Measurements from ENCODE around the gene ACTR2. TPM values are rescaled to one million over a fixed set of nuclear protein-coding genes. Genes with fewer than 3 reads are reported as not detected.
"Not testable (repeated sequence)": the region's sequence is repeated elsewhere in the genome, so short reads cannot be mapped to it uniquely, and the experiment has no call there.

ACTR2 gene
- polyA plus RNA-seq: 10 to 100 TPM; 34.5 to 83.6 (median 74.5) TPM

DNA sequence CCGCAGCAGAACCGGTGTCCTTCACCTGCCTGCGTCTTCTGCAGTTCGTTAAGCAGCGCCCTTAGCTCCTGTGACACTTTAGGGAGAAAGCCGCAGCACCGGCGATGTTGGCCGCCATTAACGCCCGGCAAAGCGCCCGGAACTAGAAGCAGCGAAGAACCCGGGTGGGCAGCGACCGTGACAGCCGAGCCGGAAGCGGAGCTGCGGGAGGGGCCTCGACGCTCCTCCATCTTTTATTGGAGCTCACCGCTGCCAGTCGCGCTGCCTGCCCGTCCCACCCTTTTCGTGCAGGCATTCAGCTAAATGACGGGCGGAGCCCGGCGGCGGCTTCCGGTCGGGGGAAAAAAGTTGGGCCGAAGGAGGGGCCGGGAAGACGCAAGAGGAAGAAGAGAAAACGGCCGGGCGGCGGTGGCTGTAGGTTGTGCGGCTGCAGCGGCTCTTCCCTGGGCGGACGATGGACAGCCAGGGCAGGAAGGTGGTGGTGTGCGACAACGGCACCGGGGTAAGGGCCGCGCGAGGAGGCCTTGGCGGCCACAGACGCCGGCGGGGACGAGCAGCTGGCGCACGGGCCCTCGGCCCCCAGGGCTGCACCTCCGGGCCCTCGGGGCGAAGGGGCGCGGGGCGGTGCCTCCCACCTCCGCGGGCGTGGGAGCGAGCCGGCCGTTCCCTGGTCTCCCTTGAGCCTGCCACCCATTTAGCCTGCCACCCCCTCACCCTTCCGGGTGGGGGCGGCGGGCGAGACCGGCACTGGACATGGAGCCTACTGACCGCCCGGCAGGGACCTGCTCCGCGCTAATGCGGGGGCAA is at the start of gene ACTR2:
Gene ACTR2 (plus strand): TSS at position 376 of the 807 bp plus-strand sequence. CDS start 79 bp downstream, at position 455.
- H3K27ac ChIP-seq (ENCODE audit: low read depth, low read length): peak within 1 kb of the TSS; percentile 93
- 0 to 1% (median 0%) methylated on average over 60 to 82 of the region's 82 CpGs for WGBS, 3 donors

DNA sequence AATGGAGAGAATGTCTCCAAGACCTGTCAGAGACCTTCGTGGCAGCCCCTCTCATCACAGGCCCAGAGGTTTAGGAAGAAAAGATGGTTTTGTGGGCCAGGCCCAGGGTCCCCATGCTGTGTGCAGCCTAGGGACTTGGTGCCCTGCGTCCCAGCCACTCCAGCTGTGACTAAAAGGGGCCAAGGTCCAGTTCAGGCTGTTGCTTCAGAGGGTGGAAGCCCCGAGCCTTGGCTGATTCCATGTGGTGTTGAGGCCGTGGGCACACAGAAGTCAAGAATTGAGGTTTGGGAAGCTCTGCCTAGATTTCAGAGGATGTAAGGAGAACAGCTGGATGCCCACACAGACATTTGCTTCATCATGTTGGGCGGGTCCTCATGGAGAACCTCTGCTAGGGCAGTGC is 45.1 kb upstream of the ACTR2 start:
- WGBS, 3 donors: 78 to 85% (median 81%) methylated on average over 5 of the region's 5 CpGs
- no peak overlapping the region for H3K27ac ChIP-seq (ENCODE audit: low read depth, low read length)

DNA sequence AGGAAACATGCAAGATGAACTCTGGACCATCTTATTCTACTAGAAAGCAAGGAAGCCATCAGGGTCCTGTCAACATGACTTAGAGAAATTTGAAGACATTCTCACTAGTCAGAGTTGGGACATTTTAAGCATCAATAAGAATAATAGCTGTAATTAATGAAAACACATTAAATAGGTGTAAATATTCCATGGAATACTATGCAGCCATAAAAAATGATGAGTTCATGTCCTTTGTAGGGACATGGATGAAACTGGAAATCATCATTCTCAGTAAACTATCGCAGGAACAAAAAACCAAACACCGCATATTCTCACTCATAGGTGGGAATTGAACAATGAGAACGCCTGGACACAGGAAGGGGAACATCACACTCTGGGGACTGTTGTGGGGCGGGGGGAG is 44.2 kb upstream of the ACTR2 start:
- WGBS, 3 donors: 81 to 94% (median 88%) methylated on average over 3 to 4 of the region's 4 CpGs
- not testable (repeated sequence) for H3K27ac ChIP-seq (ENCODE audit: low read depth, low read length)

DNA sequence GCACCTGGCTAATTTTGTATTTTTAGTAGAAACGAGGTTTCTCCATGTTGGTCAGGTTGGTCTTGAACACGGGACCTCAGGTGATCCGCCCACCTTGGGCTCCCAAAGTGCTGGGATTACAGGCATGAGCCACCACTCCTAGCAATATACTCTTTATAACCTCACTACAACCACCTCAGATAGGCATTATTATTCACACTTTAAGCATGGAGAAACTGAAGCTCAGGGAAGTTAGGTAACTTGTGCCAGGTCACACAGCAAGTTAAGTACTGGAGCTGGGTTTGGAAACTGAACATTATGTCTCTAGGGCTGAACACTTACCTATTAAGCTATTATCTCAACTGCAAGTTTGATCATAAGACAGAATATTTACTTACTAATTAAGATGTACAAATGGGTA is 42.6 kb upstream of the ACTR2 start:
- H3K27ac ChIP-seq (ENCODE audit: low read depth, low read length): no peak overlapping the region
- 90 to 95% (median 91%) methylated on average over 3 of the region's 3 CpGs for WGBS, 3 donors

DNA sequence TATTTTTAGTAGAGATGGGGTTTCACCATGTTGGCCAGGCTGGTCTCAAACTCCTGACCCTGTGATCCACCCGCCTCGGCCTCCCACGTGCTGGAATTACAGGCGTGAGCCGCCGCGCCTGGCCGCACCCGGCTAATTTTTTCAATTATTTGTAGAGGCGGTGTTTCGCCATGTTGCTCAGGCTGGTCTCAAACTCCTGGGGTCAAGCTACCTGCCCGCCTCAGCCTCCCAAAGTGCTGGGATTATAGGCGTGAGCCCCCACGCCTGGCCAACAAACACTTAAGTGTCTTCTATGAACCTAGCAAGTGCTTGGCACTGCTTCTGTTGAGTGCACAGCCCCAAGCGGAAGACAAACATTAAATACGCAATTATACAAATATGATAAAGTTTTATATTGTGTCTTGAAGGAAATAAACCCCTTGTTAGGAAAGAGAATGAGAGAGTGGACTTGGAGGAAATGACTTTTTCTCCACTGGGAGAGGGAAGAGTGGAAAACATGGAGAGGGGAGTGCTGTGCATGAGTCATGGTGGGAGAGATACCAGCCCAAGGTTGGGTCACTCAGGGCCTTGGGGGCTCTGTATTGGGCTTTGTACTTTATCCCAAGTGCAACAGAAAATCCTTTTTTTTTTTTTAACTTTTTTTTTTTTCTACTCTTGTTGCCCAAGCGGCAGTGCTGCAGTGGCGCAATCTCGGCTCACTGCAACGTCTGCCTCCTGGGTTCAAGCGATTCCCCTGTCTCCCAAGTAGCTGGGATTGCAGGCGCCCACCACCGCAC is 41.4 kb upstream of the ACTR2 start:
- H3K27ac ChIP-seq (ENCODE audit: low read depth, low read length): no peak overlapping the region
- WGBS, 3 donors: 78 to 91% (median 82%) methylated on average over 23 of the region's 23 CpGs

DNA sequence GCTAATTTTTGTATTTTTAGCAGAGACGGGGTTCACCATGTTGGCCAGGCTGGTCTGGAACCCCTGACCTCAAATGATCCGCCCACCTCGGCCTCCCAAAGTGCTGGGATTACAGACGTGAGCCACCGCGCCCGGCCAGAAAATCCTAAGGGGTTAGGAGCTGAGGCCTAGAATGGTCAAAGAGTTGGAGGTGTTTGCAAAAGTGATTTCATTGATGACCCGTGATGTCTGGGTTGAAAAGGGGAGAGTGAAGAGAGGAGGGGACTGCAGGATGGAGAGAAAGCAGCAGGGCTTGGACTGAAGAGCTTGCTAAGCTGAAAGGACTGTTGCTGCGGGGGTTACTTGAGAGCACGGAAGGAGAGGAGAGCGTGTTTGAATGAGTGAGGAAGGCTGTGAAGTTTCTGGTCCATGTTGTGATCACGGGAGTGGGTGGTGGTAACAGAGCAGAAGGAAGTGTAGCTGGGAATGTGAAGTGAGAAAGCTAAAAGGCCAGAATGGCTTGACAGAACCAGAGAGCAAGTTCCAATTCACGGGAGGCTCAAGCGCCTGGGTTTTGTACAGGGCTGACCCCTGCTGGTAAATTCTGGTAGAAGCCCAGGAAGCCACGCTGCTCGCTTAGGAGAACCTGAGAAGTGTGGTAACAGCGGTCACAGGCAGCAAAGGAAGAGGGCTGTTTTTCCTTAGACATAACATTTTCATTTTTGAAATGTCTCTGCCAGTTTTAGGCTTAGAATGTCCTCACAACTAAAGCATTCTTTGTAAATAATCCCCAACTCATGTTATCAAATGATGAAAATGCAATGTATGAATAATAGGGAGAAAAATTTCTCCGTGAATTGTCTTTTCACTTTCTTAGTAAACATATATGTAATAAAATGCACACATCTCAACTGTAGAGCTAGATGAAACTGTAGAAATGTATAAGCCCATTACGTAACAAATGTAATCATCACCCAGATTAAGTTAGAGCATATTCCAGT is 40.5 kb upstream of the ACTR2 start:
- no peak overlapping the region for H3K27ac ChIP-seq (ENCODE audit: low read depth, low read length)
- 52 to 56% (median 54%) methylated on average over 19 of the region's 19 CpGs for WGBS, 3 donors

DNA sequence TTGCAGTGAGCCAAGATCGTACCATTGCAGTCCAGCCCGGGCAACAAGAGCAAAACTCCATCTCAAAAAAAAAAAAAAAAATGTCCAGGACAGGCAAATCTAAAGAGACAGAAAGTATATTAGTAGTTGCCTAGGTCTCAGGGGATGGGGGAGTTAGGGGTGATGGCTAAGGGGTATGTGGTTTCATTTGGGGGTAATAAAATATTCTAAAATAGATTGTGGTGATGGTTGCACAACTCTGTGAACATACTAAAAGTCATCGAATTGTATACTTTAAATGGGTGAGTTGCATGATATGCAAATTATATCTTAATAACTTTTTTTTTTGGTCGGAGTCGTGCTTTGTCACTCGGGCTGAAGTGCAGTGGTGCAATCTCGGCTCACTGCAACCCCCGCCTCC is 34.2 kb upstream of the ACTR2 start:
- WGBS, 3 donors: 74 to 93% (median 76%) methylated on average over 8 of the region's 8 CpGs
- no peak overlapping the region for H3K27ac ChIP-seq (ENCODE audit: low read depth, low read length)

DNA sequence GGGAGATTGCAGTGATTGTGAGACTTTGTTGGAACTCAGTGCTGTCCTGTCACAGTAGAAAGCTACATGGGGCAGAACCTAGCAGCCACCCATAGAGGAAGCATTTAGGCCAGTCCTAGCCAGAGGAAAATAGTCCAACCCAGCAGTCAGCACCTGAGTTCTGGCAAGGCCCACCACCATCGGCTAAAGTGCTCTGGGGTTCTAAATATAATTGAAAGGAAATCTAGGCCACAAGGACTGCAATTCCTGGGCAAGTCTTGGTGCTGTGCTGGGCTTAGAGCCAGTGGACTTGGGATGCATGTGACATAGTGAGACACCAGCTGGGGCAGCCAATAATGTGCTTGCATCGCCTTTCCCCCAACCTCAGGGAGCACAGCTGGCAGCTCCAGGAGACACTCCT is 28.9 kb upstream of the ACTR2 start:
- 78 to 83% (median 79%) methylated on average over 2 of the region's 2 CpGs for WGBS, 3 donors
- no peak overlapping the region for H3K27ac ChIP-seq (ENCODE audit: low read depth, low read length)

DNA sequence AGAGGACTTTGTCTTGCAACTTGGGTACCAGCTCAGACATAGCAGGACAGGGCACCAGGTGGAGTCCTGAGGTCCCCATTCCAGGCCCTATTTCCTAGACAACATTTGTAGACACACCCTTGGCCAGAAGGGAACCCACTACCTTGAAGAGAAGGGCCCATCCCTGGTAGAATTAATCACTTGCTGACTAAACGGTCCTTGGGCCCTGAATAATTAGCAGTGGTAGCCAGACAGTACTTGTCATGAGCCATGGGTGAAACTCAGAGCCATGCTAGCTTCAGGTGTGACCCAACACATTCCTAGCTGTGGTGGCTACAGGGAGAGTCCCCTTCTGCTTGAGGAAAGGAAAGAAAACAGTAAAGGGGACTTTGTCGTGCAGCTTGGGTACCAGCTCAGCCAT is 28.5 kb upstream of the ACTR2 start:
- H3K27ac ChIP-seq (ENCODE audit: low read depth, low read length): no peak overlapping the region
- 60 to 90% (median 83%) methylated on average over 2 of the region's 2 CpGs for WGBS, 3 donors

DNA sequence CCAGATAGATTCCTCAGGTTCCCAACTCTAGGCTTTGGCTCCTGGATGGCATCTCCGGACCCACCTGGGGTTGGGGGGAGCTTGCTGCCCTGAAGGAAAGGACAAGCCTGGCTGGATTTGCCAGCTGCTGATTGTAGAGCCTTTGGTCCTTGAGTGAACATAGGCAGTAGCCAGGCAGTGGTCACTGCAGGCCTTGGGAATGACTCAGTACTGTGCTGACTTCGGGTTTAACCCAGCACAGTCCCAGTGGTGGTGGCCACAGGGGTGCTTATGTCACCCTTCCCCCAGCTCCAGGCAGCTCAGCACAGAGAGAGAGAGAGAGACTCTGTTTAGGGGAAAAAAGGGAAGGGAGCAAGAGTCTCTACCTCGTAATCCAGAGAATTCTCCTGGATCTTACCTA is 27.7 kb upstream of the ACTR2 start:
- WGBS, 3 donors: 67 to 87% (median 85%) methylated on average over 3 of the region's 3 CpGs
- no peak overlapping the region for H3K27ac ChIP-seq (ENCODE audit: low read depth, low read length)

DNA sequence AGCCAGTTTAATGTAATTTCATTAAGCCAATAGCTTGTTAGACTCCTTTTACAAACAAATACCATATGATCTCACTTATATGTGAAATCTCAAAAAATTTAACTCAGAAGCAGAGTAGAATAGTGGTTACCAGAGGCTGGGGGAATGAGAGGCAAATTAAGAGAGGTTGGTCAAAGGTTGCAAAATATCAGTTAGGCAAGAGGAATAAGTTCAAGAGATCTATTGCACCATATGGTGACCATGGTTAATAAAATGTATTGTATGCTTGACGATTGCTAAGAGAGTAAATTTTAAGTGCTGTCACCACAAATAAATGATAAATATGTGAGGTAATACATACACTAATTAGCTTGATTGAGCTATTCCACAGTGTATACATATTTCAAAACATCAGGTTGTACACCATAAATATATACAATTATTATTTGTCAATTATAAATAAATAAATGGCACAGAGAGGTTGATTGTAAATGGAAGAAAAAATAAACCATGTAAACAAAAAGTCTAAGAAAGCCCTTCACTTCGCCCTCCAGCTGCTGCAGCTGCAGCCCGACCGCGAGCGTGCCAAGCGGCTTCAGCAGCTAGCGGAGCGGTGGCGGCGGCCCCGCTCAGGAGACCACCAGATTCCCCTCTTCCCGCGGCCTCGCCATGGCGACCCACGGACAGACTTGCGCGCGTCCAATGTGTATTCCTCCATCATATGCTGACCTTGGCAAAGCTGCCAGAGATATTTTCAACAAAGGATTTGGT is 23.0 kb upstream of the ACTR2 start:
- H3K27ac ChIP-seq (ENCODE audit: low read depth, low read length): no peak overlapping the region
- 91 to 94% (median 91%) methylated on average over 20 of the region's 20 CpGs for WGBS, 3 donors

DNA sequence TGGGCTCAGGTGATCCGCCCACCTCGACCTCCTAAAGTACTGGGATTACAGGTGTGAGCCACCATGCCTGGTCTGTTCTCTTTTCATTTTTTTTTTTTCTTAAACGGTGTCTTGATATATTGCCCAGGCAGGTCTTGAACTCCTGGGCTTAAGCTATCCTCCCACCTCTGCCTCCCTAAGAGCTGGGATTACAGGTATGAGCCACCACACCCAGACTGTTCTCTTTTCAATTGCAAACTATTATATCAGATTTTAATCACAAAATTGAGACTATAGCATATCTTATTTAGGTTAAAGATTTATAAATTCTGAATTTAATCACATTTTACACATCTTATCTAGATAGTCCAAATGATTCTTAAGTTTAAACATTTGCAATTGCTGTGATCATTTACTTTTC is 15.5 kb upstream of the ACTR2 start:
- WGBS, 3 donors: 86 to 92% (median 91%) methylated on average over 3 of the region's 3 CpGs
- H3K27ac ChIP-seq (ENCODE audit: low read depth, low read length): no peak overlapping the region

DNA sequence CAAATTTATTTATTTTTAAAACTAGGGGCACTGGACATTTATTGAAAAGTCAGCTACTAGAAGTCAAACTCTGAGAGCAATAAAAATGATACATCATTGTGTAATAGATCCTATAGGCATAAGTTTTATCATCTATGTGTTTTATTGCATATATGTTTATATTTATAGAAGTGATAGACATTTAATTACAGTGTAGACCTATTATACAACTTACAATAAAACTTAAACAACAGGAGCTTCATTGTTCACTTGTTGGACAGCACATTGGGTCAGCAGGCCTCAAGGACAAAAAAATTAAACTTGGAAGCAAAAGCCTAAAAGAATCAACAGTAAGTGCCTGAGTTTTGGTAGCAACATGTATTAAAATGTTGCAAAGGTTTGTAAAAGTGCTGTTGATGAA is 15.0 kb upstream of the ACTR2 start:
- H3K27ac ChIP-seq (ENCODE audit: low read depth, low read length): no peak overlapping the region

DNA sequence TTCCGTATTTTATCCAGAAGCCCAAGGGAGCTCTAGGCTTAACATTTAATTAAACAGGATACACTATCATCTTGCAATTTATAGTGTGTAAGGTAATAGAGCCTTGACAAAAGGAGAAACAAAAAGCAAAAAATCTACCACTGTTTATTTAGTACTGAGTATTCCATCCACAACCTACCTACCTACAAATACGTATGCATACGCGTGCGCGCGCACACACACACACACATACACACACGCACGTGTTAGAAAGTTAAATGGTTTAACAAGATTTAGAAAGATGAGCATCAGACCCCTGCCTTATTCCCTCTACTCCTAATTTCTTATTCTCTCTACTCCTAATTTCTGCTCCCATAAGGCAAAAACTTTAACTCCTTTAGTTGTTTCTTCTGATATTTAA is 14.6 kb upstream of the ACTR2 start:
- no peak overlapping the region for H3K27ac ChIP-seq (ENCODE audit: low read depth, low read length)
- 94 to 99% (median 95%) methylated on average over 9 of the region's 9 CpGs for WGBS, 3 donors

DNA sequence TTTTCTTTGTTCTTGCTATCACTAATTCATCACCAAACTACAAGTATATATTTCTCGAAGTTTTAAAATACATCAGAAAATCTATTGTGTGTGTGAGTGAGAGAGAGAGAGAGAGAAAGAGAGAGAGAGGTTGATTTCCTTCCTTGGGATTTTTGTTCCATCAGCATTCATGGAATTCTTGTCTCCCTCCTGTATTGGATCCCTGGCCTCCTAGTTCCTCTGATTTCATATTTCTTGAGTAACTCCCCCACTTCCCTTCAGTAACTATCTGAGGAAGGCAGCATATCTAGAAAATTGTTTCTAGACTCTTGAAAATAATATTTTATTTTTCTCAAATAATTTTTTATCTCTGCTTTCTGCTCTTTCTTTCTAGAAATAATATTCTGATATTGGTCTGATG is 13.3 kb upstream of the ACTR2 start:
- 74 to 87% (median 83%) methylated on average over 1 of the region's 1 CpG for WGBS, 3 donors
- no peak overlapping the region for H3K27ac ChIP-seq (ENCODE audit: low read depth, low read length)

DNA sequence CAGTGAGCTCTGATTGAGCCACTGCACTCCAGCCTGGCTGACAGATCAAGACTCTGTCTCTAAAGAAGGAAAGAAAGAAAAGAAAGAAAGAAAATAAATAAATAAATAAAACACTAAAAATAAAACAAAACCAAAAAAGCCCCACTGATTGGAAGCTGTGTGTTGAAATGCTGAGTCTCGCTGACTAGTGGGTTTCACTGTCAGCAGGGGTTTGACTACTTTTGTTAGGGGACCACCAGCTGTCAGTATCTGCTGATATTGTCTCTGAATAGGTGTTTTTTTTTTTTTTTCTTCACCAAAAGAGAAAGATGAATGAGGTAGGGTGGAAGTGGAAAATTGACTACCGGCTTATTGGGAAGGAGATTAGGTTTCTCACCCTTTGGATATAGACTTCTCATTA is 12.8 kb upstream of the ACTR2 start:
- 89 to 97% (median 92%) methylated on average over 2 of the region's 2 CpGs for WGBS, 3 donors

DNA sequence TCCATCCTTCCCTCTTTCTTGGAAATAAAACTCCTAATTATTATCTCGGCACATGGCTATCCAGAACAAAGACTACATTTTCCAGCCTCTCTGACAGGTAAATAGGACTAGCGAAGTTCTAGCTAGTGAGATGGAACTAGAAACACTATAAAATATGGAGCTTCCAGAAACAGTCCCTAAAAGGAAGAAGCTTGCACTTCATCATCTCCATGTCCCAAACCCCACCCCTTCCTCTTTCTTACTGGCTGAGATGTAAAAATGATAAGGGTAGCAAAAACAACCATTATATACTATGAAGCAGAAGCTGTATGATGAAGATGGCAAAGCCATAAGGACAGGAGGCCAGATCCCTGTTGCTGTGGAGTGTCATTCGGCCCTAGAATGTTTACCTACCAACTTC is 11.7 kb upstream of the ACTR2 start:
- whole genome bisulfite sequencing, 3 donors: 93 to 96% (median 95%) methylated on average over 3 of the region's 3 CpGs
- no peak overlapping the region for H3K27ac ChIP-seq (ENCODE audit: low read depth, low read length)

More for the DNA sequence above, 12.8 kb upstream of the ACTR2 start:
- H3K27ac ChIP-seq (ENCODE audit: low read depth, low read length): no peak overlapping the region
